NAMALWA (cell line): ENCODE data around the gene DENND4C.
"Not testable (repeated sequence)": the region's sequence is repeated elsewhere in the genome, so short reads cannot be mapped to it uniquely, and the experiment has no call there.

Experiments
- DNase-seq: peaks from one replicate; pipeline ENCODE4 v3.0.0-alpha.2; 2015; ENCODE audit warnings: low spot score

Gene DENND4C

GRCh38 chr9:19224563-19224962 is 5.9 kb upstream of the DENND4C start:
- DNase-seq = no peak

GRCh38 chr9:19229595-19230354 is 718 bp upstream of the DENND4C start:
- peak; percentile 89 for DNase-seq

GRCh38 chr9:19231126-19231903 is 822 bp downstream of the DENND4C start:
- peak; percentile 65 for DNase-seq

GRCh38 chr9:19231904-19232822 is 1.7 kb downstream of the DENND4C start:
- DNase-seq = peak; percentile 57

DNA sequence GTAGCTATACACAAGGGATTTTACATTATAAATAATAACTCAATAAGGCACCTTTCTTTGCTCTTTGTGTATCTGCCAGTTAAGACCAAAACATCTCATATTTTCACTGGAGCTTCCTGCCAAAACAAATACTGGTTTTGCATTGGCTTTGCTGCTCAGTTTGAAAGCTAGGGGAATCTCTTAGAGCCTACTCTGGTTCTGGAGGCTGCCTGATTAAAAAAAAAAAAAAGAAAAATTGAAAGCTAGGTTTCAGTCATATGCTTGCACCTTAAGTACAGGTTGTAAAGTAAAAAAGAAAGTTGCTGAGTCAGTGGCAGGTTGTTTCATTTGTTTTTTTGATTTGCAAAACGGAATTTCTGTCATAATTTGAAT is 2.3 kb downstream of the DENND4C start:
- peak; percentile 42 for DNase-seq

DNA sequence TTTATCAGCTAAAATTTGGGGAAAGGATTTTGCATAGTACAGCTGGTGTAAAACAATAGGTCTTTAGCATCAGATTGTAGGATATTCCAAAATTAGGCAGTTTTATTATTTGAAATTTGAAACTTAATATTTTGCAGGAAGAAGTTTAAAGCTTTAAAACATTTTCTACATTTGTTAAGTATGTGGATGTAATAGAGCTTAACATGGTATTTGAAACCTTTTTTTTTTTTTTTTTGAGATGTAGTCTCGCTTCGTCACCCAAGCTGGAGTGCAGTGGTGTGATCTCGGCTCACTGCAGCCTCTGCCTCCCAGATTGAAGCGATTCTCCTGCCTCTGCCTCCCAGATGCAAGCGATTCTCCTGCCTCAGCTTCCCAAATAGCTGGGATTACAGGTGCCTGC is 2.9 kb downstream of the DENND4C start:
- DNase-seq = peak; percentile 27

DNA sequence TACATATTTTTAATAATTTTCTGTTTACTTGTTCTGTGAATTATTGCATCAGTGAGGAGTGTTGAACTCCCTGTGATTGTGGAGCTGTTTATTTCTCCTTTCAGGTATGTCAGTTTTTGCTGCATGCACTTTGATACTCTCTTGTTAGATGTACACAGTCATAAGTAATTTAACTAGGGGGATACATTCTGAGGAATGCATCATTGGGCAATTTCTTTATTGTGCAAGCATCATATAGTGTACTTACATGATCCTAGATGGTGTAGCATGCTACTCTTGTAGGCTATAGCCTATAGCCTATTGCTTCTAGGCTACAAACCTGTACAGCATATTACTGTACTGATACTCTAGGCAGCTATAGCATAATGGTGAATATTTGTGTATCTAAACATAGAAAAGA is 9.5 kb downstream of the DENND4C start:
- DNase-seq = no peak

- no peak for DNase-seq
Measured at GRCh38 chr9:19241728-19242127, 11.2 kb downstream of the DENND4C start.

DNA sequence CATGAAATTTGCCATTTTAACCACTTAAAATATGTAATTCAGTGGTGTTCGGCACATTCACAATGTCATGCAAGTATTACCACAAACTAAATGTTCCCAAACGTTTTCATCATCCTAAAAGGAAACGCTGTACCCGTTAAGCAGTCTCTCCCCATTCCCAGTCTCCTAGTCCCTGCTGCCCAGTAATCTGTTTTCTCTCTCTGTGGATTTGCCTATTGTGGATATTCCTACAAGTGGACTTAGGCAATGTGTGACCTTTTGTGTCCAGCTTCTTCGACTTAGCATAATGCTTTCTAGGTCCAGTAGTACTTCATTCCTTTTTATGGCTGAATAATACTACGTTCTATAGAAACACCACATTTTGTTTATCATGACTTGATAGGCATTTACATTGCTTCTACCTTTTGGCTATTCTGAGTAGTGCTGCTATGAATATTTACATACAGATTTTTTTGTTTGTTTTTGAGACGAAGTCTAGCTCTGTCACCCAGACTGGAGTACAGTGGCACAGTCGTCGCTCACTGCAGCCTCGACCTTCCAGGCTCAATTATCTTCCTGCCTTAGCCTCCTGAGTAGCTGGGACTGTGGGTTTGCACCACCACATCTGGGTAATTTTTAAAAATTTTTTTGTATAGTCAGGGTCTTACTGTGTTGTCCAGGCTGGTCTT is 13.0 kb downstream of the DENND4C start:
- no peak for DNase-seq

DNA sequence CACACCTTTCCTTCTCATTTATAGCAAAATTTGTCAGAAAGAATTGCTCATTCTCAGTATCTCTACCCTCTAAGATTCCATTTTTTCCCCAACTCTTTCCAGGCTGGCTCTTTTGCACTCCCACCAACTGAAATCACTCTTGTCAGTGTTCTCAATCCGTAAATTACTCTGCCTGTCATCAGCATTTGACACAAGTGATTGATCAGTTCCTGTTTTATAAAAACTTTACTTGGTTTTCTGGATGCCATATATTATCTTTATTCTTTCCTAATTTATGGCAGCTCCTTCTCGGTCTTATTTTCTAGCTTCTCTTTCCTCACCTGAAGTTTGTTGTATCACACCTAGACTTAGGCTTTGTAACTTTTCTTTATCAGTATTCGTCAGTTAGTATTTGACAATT is 16.4 kb downstream of the DENND4C start:
- DNase-seq = no peak

GRCh38 chr9:19247420-19247819 is 16.9 kb downstream of the DENND4C start:
- no peak for DNase-seq

GRCh38 chr9:19250346-19250745 is 19.9 kb downstream of the DENND4C start:
- not testable (repeated sequence) for DNase-seq

- DNase-seq = not testable (repeated sequence)
Measured at GRCh38 chr9:19251203-19251602, 20.7 kb downstream of the DENND4C start.

DNA sequence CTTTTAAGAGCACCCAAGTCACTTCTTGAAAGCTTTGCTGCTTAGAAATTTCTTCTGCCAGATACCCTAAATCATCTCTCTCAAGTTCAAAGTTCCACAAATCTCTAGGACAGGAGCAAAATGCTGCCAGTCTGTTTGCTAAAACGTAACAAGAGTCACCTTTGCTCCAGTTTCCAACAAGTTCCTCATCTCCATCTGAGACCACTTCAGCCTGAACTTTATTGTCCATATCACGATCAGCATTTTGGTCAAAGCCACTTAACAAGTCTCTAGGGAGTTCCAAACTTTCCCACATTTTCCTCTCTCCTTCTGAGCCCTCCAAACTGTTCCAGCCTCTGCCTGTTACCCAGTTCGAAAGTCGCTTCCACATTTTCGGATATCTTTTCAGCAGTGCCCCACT is 21.1 kb downstream of the DENND4C start:
- DNase-seq = not testable (repeated sequence)

GRCh38 chr9:19252174-19252884 is 21.8 kb downstream of the DENND4C start:
- no peak for DNase-seq

- DNase-seq = no peak
Measured at GRCh38 chr9:19252885-19253219, 22.4 kb downstream of the DENND4C start.

GRCh38 chr9:19255112-19255511 is 24.6 kb downstream of the DENND4C start:
- no peak for DNase-seq

DNA sequence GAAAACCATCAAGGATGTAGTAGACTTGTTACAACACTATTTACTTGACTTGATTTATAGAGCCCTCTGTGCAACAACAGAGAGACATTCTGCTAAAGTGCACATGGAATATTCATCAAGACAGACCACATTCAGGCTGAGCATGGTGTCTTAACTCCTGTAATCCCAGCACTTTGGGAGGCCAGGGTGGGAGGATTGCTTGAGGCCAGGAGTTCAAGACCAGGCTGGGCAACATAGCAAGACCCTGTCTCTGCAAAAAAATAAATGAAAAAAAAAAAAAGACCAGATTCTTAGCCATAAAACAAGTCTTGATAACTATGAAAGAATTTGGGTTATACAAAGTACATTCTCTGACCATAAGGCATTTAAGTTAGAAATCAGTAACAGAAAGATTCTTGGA is 25.3 kb downstream of the DENND4C start:
- DNase-seq = no peak

- not testable (repeated sequence) for DNase-seq
Measured at GRCh38 chr9:19259665-19260255, 29.3 kb downstream of the DENND4C start.

DNA sequence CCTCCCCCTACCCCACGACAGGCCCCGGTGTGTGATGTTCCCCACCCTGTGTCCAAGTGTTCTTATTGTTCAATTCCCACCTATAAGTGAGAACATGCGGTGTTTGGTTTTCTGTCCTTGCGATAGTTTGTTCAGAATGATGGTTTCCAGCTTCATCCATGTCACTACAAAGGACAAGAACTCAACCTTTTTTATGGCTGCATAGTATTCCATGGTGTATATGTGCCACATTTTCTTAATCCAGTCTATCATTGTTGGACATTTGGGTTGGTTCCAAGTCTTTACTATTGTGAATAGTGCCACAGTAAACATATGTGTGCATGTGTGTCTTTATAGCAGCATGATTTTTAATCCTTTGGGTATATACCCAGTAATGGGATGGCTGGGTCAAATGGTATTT is 35.1 kb downstream of the DENND4C start:
- DNase-seq = not testable (repeated sequence)
